Transverse colon (tissue), 4 donors: Measurements from ENCODE around the gene PET100. TPM values are rescaled to one million over a fixed set of nuclear protein-coding genes. Genes with fewer than 3 reads are reported as not detected.

Experiments used
- DNase-seq: peaks from one replicate; pipeline ENCODE4 v3.0.0-alpha.2; 2019
- H3K27ac ChIP-seq, 4 donors: fragments of 200-600 bp; sonication (generic); 2 replicates each; pipeline ENCODE4 v1.5.1; 2016 to 2018; ENCODE audit warnings: inconsistent platforms in 4 of 4
- H3K27me3 ChIP-seq: fragments of 200-600 bp; sonication (generic); 2 replicates; pipeline ENCODE4 v1.5.1; 2017; ENCODE audit warnings: inconsistent platforms
- H3K36me3 ChIP-seq, 4 donors: fragments of 200-600 bp; sonication (generic); 2 replicates each; pipeline ENCODE4 v1.5.1; 2017 to 2019; ENCODE audit warnings: inconsistent platforms in 4 of 4
- H3K4me1 ChIP-seq, 4 donors: fragments of 200-600 bp; sonication (generic); 2 replicates each; pipeline ENCODE4 v1.5.1; 2017 to 2020; ENCODE audit warnings: inconsistent platforms in 4 of 4
- H3K4me3 ChIP-seq, 4 donors: fragments of 200-600 bp; sonication (generic); 1 replicate in 1 of 4; 2 replicates in 3 of 4; pipeline versions ENCODE4 v1.5.1 to v1.6.1; 2017 to 2019; ENCODE audit warnings: inconsistent platforms in 4 of 4
- H3K9me3 ChIP-seq, 2 donors: fragments of 200-600 bp; sonication (generic); 2 replicates each; pipeline ENCODE4 v1.5.1; 2017 to 2019; ENCODE audit warnings: inconsistent platforms in 2 of 2
- EP300 ChIP-seq: sonication (generic); formaldehyde crosslinking; IDR thresholded peaks from one replicate; pipeline ENCODE4 v1.6.1; 2017; ENCODE audit warnings: antibody characterized with exemption, low read depth
- POLR2A ChIP-seq: fragments of 450-650 bp; IDR thresholded peaks from one replicate; pipeline ENCODE4 v1.6.1; 2016; ENCODE audit warnings: antibody characterized with exemption, mild to moderate bottlenecking, moderate library complexity
- POLR2AphosphoS5 ChIP-seq, 3 donors: sonication (generic); formaldehyde crosslinking; IDR thresholded peaks; one replicate each; pipeline ENCODE4 v1.6.1; 2016; ENCODE audit warnings: antibody characterized with exemption in 3 of 3
- WGBS, 2 donors: methylation state at CpG; one replicate each; pipeline ENCODE4 v1.1.5; 2018; ENCODE audit warnings: low coverage in 1 of 2; 5-methylcytosine and 5-hydroxymethylcytosine counted together
- in situ Hi-C, 4 donors: fragments of 200-750 bp; cut with MboI; loops; one replicate each; pipeline versions ENCODE4 v1.15.0 to v1.15.1; 2017; ENCODE audit warnings: low sequenced_read_pairs in 3 of 4, low pct_ligation_motif_present in 1 of 4, low pct_unique_long_range_greater_than_20kb in 1 of 4
- intact Hi-C: fragments of 100-400 bp; cut with DNase I; formaldehyde crosslinking; loops from one replicate; pipeline ENCODE4 v1.15.1; 2023; ENCODE audit warnings: low total_unique reads
- total RNA-seq, 4 donors: library from RNA; depleted of rRNA; stranded (reverse); fragments of >200 nt; gene quantifications; one replicate each; pipeline ENCODE4 v1.1.0, GENCODE V29; 2016
- TF ChIP-seq, protein P1 (sequence below), 5 experiments: fragments of 200-600 bp in 3 of 5; fragments of 450-650 bp in 2 of 5; sonication (generic) in 3 of 5; IDR thresholded peaks; 1 replicate in 2 of 5; 2 replicates in 3 of 5; pipeline ENCODE4 v1.5.1; 2016 to 2017; ENCODE audit warnings: antibody characterized with exemption in 5 of 5, inconsistent platforms in 3 of 5, mild to moderate bottlenecking in 2 of 5, moderate library complexity in 1 of 5

PET100 gene
- total RNA-seq, 4 donors from 2014 or later = 16.4 to 48.0 TPM; not detected in 2

- Histone ChIP-seq H3K36me3 (peaks cover 0 to 24% (median 0%) of the 10 kb centered on the region in 4 donors), H3K9me3 (no peaks in the 10 kb centered on the region), H3K4me3 (no peak overlapping the region), H3K27me3 (no peaks in the 10 kb centered on the region), H3K4me1 (peaks cover 9 to 24% (median 20%) of the 10 kb centered on the region in 4 donors), H3K27ac (peak overlapping the region; percentile 70 to 86 (median 74))
- intact Hi-C loops (loop anchor here (10.0 kb wide), 1 partner anchor 1195 kb away; the partner anchor contains the start of gene KHSRP), in situ Hi-C loops (no loop called here)
- no peak for DNase-seq
- WGBS, 2 donors = 81 to 83% methylated on average over 3 to 48 of the region's 48 CpGs
- TF ChIP-seq EP300 (no peak), POLR2A (no peak), POLR2AphosphoS5 (IDR thresholded peaks at IDR 0.05) (no peak)
- TF ChIP-seq, protein P1, sequence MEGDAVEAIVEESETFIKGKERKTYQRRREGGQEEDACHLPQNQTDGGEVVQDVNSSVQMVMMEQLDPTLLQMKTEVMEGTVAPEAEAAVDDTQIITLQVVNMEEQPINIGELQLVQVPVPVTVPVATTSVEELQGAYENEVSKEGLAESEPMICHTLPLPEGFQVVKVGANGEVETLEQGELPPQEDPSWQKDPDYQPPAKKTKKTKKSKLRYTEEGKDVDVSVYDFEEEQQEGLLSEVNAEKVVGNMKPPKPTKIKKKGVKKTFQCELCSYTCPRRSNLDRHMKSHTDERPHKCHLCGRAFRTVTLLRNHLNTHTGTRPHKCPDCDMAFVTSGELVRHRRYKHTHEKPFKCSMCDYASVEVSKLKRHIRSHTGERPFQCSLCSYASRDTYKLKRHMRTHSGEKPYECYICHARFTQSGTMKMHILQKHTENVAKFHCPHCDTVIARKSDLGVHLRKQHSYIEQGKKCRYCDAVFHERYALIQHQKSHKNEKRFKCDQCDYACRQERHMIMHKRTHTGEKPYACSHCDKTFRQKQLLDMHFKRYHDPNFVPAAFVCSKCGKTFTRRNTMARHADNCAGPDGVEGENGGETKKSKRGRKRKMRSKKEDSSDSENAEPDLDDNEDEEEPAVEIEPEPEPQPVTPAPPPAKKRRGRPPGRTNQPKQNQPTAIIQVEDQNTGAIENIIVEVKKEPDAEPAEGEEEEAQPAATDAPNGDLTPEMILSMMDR (IDR thresholded peaks at IDR 0.05) = no peak
These were observed 9.7 kb upstream of the PET100 start for GRCh38 chr19:7619671-7620441.

DNA sequence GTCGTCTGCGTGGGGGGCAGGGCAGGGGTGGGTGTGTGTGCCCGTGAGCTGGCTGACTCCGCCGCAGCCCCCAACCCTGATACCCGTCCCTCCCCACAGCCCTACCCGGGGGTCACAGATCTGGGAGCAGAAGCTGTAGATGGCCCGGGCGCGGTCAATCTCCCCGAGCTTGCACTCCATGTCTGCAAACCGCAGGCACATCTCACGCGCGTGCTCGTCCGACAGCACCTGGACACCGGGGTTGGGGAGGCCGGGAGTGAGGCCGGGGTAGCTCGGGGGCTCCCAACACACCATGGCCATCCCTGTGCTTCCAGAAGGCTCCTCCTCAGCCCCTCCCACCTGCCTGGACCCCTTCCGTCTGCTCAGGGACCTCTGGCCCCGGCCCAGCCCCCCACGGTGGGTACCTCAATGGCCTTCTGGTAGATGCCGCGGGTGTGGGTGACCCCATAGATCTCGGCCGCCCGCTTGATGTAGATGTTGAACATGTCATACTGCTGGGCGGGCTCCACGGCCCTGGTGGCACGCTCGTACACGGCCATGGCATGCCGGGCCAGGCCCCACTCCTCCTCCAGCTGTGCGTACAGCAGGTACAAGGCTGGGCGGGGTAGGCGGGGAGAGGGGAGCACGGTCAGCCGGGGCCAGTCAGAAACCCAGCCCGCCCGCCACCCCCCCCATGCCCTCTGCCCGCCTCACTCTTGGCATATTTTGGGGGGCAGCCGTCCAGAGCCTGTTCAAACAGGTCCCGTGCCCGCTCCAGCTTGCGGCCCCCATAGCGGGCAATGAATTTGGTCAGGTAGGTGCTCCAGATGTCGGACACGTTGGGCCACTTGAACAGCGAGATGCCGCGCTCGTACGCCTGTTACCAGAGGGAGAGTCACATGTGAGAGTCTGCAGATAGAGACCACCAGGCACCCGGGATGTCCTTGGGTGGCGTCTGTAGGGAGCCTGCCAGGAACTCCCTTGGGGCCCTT is 8.9 kb upstream of the PET100 start:
- Histone ChIP-seq H3K4me1 (peaks cover 9 to 24% (median 20%) of the 10 kb centered on the region in 4 donors), H3K36me3 (peaks cover 0 to 24% (median 0%) of the 10 kb centered on the region in 4 donors), H3K4me3 (no peak overlapping the region), H3K27me3 (no peaks in the 10 kb centered on the region), H3K27ac (no peak overlapping the region), H3K9me3 (no peaks in the 10 kb centered on the region)
- intact Hi-C loops (loop anchor here (10.0 kb wide), 1 partner anchor 1196 kb away; the partner anchor contains the start of gene KHSRP), in situ Hi-C loops (no loop called here)
- no peak for DNase-seq
- no peak for TF ChIP-seq POLR2A
- no peak for TF ChIP-seq POLR2AphosphoS5 (IDR thresholded peaks at IDR 0.05)
- TF ChIP-seq EP300 = no peak
- TF ChIP-seq, protein P1 (IDR thresholded peaks at IDR 0.05) = no peak
- 91% methylated on average over 44 of the region's 57 CpGs; no CpG with 5 or more reads in 1 of the 2 donors for WGBS, 2 donors

DNA sequence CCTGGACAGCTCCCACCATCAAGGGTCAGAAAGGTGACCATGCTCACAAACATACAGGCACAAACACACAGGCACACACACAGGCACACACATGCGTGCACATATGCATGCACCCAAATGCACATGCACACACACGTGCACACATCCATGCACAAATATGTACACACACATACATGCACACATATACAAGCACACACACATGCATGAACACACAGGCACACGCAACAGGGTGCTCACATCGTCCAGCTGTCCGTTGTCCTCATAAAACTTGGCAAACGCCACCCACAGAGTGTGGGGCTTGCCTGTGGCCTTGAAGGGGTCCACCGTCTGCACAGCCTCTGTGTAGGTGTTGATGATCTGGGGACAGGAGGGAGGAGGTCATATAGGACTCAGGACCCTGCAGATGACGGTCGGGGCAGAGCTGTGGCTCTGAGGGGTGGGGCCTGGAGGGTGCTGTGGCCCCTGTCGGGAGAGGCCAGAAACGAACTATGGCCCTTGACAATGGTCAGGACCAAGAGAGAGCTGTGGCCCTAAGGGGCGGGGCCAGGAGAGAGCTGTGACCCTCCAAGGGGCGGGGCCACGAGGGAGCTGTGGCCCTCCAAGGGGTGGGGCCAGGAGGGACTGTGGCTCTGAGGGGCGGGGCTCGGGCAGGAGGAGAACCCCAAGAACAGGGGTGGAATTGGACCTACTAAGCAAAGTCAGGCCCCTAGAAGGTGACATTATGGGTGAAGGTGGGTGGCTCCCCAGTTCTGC is 6.5 kb upstream of the PET100 start:
- H3K9me3 ChIP-seq = no peaks in the 10 kb centered on the region
- H3K4me3 ChIP-seq = no peak overlapping the region
- peaks cover 9 to 27% (median 21%) of the 10 kb centered on the region in 4 donors for H3K4me1 ChIP-seq
- intact Hi-C loops = loop anchor here (10.0 kb wide), 1 partner anchor 1198 kb away; the partner anchor contains the start of gene KHSRP
- no peak overlapping the region for H3K27ac ChIP-seq
- H3K27me3 ChIP-seq = no peaks in the 10 kb centered on the region
- no peak for DNase-seq
- in situ Hi-C loops = no loop called here
- no peak for TF ChIP-seq POLR2A
- WGBS, 2 donors = 86% methylated on average over 4 to 16 of the region's 16 CpGs
- peaks cover 0 to 24% (median 0%) of the 10 kb centered on the region in 4 donors for H3K36me3 ChIP-seq

GRCh38 chr19:7623725-7624603 is 5.6 kb upstream of the PET100 start:
- no peak for TF ChIP-seq POLR2A
- no peak for TF ChIP-seq POLR2AphosphoS5 (IDR thresholded peaks at IDR 0.05)
- no peak for TF ChIP-seq EP300
- TF ChIP-seq, protein P1 (IDR thresholded peaks at IDR 0.05) = no peak
- 92% methylated on average over 28 of the region's 39 CpGs; no CpG with 5 or more reads in 1 of the 2 donors for WGBS, 2 donors
- no peak overlapping the region for H3K4me3 ChIP-seq
- no peaks in the 10 kb centered on the region for H3K27me3 ChIP-seq
- intact Hi-C loops (loop anchor here (10.0 kb wide), 1 partner anchor 1199 kb away; the partner anchor contains the start of gene KHSRP), in situ Hi-C loops (no loop called here)
- peaks cover 0 to 24% (median 0%) of the 10 kb centered on the region in 4 donors for H3K36me3 ChIP-seq
- no peaks in the 10 kb centered on the region for H3K9me3 ChIP-seq
- H3K4me1 ChIP-seq = peaks cover 7 to 27% (median 22%) of the 10 kb centered on the region in 4 donors
- no peak overlapping the region for H3K27ac ChIP-seq
- DNase-seq = no peak
